SU-DHL-6 (cell line): ENCODE data around the gene TOR2A.

Experiments
- H2AFZ ChIP-seq: fragments of 200-600 bp; sonication (generic); 2 replicates; pipeline ENCODE4 v1.6.1; 2014; ENCODE audit warnings: low read depth, mild to moderate bottlenecking, moderate library complexity, mixed read lengths, antibody characterized with exemption, low read length; ENCODE audit not compliant: severe bottlenecking
- H3F3A ChIP-seq: fragments of 200-600 bp; shearing (Covaris generic); 2 replicates; pipeline ENCODE4 v1.6.0; 2016; ENCODE audit warnings: antibody characterized with exemption, mild to moderate bottlenecking; ENCODE audit not compliant: insufficient read depth
- H3K27ac ChIP-seq: fragments of 200-600 bp; sonication (generic); 2 replicates; pipeline ENCODE4 v1.5.1; 2016; ENCODE audit warnings: low read depth, mild to moderate bottlenecking, low read length, moderate library complexity, mixed read lengths
- H3K27me3 ChIP-seq: fragments of 200-600 bp; sonication (generic), shearing (Covaris generic); 2 replicates; pipeline ENCODE4 v1.6.0; 2014; ENCODE audit warnings: mild to moderate bottlenecking, low read length
- H3K36me3 ChIP-seq: fragments of 200-600 bp; sonication (generic); 2 replicates; pipeline ENCODE4 v1.6.1; 2014; ENCODE audit warnings: mild to moderate bottlenecking, low read length, mixed read lengths
- H3K4me2 ChIP-seq: fragments of 300-600, 200-600 bp; shearing (Covaris generic), sonication (generic); 2 replicates; pipeline ENCODE4 v1.6.0; 2014; ENCODE audit warnings: low read length, low read depth, mild to moderate bottlenecking; ENCODE audit not compliant: poor library complexity, severe bottlenecking
- H3K4me3 ChIP-seq: fragments of 200-600 bp; sonication (generic); 2 replicates; pipeline ENCODE4 v1.5.1; 2014; ENCODE audit warnings: antibody characterized with exemption, low read length, mild to moderate bottlenecking, mixed read lengths; ENCODE audit not compliant: insufficient read depth, poor library complexity, severe bottlenecking
- H3K79me2 ChIP-seq: fragments of 200-600 bp; sonication (generic); 2 replicates; pipeline ENCODE4 v1.6.1; 2014; ENCODE audit warnings: mild to moderate bottlenecking, low read length, moderate library complexity; ENCODE audit not compliant: insufficient read depth
- H3K9ac ChIP-seq: fragments of 200-600 bp; sonication (generic); 2 replicates; pipeline ENCODE4 v1.7.0; 2014; ENCODE audit warnings: mild to moderate bottlenecking, low read length
- H3K9me2 ChIP-seq: fragments of 200-600 bp; sonication (generic); replicated peaks from 2 replicates; pipeline ENCODE4 v1.6.1; 2014; ENCODE audit warnings: low read length; ENCODE audit not compliant: insufficient read depth
- H3K9me3 ChIP-seq: fragments of 200-600 bp; sonication (generic); 2 replicates; pipeline ENCODE4 v1.6.1; 2014; ENCODE audit warnings: low read length, mixed read lengths; ENCODE audit not compliant: insufficient read depth
- H4K20me1 ChIP-seq: fragments of 200-600 bp; sonication (generic); 2 replicates; pipeline ENCODE4 v1.6.1; 2014; ENCODE audit warnings: low read depth, mild to moderate bottlenecking, antibody characterized with exemption, low read length, moderate library complexity, mixed read lengths
- CTCF ChIP-seq: fragments of 200-600 bp; sonication (generic); IDR thresholded peaks from one replicate; pipeline ENCODE4 v1.5.1; 2017; ENCODE audit warnings: antibody characterized with exemption, mild to moderate bottlenecking, low read length, moderate library complexity; ENCODE audit not compliant: insufficient read depth, poor library complexity, severe bottlenecking
- EZH2phosphoT487 ChIP-seq: fragments of 200-600 bp; sonication (generic), shearing (Covaris generic); conservative IDR thresholded peaks from 2 replicates; pipeline ENCODE4 v1.6.1; 2018; ENCODE audit warnings: mild to moderate bottlenecking, antibody characterized with exemption, low read length, moderate library complexity, mixed read lengths

The TOR2A gene

GRCh38 chr9:127692071-127692470 is 43.0 kb downstream of the TOR2A start:
- Histone ChIP-seq H3K4me2 (no peak overlapping the region), H3K4me3 (no peak overlapping the region), H4K20me1 (no peaks in the 10 kb centered on the region), H3K27ac (no peak overlapping the region), H3K27me3 (no peaks in the 10 kb centered on the region), H2AFZ (no peak overlapping the region), H3K79me2 (no peaks in the 10 kb centered on the region), H3K9me3 (no peaks in the 10 kb centered on the region), H3K9me2 (no peaks in the 10 kb centered on the region), H3K36me3 (no peaks in the 10 kb centered on the region), H3K9ac (no peak overlapping the region), H3F3A (no peaks in the 10 kb centered on the region)
- TF ChIP-seq CTCF: no peak
- TF ChIP-seq EZH2phosphoT487: no peak

GRCh38 chr9:127690735-127691134 is 44.4 kb downstream of the TOR2A start:
- Histone ChIP-seq H2AFZ (no peak overlapping the region), H3K36me3 (no peaks in the 10 kb centered on the region), H3K27me3 (no peaks in the 10 kb centered on the region), H3K9me3 (no peaks in the 10 kb centered on the region), H3F3A (no peaks in the 10 kb centered on the region), H3K9me2 (no peaks in the 10 kb centered on the region), H3K27ac (no peak overlapping the region), H3K4me2 (no peak overlapping the region), H3K4me3 (no peak overlapping the region), H4K20me1 (no peaks in the 10 kb centered on the region), H3K9ac (no peak overlapping the region), H3K79me2 (no peaks in the 10 kb centered on the region)
- TF ChIP-seq EZH2phosphoT487 (no peak), CTCF (no peak)

- H3K9ac ChIP-seq: no peak overlapping the region
- H2AFZ ChIP-seq: no peak overlapping the region
- no peaks in the 10 kb centered on the region for H3K9me3 ChIP-seq
- no peaks in the 10 kb centered on the region for H3K79me2 ChIP-seq
- no peak overlapping the region for H3K4me3 ChIP-seq
- H3K27me3 ChIP-seq: no peaks in the 10 kb centered on the region
- H3F3A ChIP-seq: no peaks in the 10 kb centered on the region
- H3K36me3 ChIP-seq: no peaks in the 10 kb centered on the region
- H4K20me1 ChIP-seq: no peaks in the 10 kb centered on the region
- no peak overlapping the region for H3K27ac ChIP-seq
- H3K9me2 ChIP-seq: no peaks in the 10 kb centered on the region
- TF ChIP-seq CTCF: no peak
- TF ChIP-seq EZH2phosphoT487: no peak
- no peak overlapping the region for H3K4me2 ChIP-seq
These were observed 45.6 kb downstream of the TOR2A start for GRCh38 chr9:127689329-127690000.
